HL-60 (cell line): Measurements from ENCODE around the gene ADAM12.

ENCODE experiments used
- DNase-seq, 2 experiments: peaks; one replicate each; pipeline ENCODE4 v3.0.0-alpha.2; 2010 to 2020; ENCODE audit warnings: low read depth in 1 of 2, low spot score in 1 of 2
- H3K27ac ChIP-seq: fragments of 250-450 bp; sonication (Bioruptor Pico); replicated peaks from 2 replicates; pipeline ENCODE4 v1.5.1; 2020; ENCODE audit warnings: mild to moderate bottlenecking, moderate library complexity
- H3K27me3 ChIP-seq: fragments of 250-450 bp; sonication (Bioruptor Pico); 2 replicates; pipeline ENCODE4 v1.5.1; 2021; ENCODE audit warnings: mild to moderate bottlenecking, moderate library complexity; ENCODE audit not compliant: insufficient read depth, poor library complexity, severe bottlenecking
- H3K4me3 ChIP-seq: replicated peaks from 2 replicates; pipeline ENCODE4 v1.5.1; 2011; ENCODE audit warnings: mild to moderate bottlenecking, control low read depth, low read length; ENCODE audit not compliant: insufficient read depth
- GABPA ChIP-seq: IDR thresholded peaks from 2 replicates; pipeline ENCODE4 v1.6.1; 2012; ENCODE audit warnings: low read depth
- POLR2AphosphoS5 ChIP-seq: IDR thresholded peaks from 2 replicates; pipeline ENCODE4 v1.6.1; 2012; ENCODE audit warnings: low read depth
- SPI1 ChIP-seq: IDR thresholded peaks from 2 replicates; pipeline ENCODE4 v1.6.1; 2012; ENCODE audit warnings: low read depth, mild to moderate bottlenecking, borderline replicate concordance
- TF ChIP-seq, protein P1 (sequence below): IDR thresholded peaks from 2 replicates; pipeline ENCODE4 v1.6.1; 2012; ENCODE audit warnings: low read depth; ENCODE audit not compliant: insufficient replicate concordance
- TF ChIP-seq, protein P2 (sequence below): IDR thresholded peaks from one replicate; pipeline ENCODE4 v1.5.1; 2011; ENCODE audit warnings: low read length, control low read depth, inconsistent platforms; ENCODE audit not compliant: insufficient read depth

The ADAM12 gene

DNA sequence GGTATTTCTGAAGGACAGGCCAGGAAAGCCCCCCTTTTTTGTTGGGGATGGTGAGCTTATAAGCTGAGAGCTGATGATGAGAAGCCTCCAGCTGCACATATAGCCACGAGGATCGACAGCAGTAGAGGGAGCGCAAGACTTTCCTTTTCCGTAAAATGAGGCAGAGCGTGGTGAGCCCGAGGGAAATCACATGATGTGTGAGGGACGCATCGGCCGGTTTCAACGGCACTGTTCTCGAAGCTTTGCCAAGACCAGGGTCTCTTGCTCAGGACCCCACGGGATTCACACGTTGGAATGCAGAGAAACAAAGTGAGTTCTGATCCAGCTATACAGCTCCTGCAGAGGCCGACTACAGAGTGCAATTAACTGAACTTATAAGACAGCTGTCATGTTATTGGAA lies 55.7 kb downstream of the ADAM12 start:
- no peak for DNase-seq
- H3K27me3 ChIP-seq, result no peaks in the 10 kb centered on the region
- H3K4me3 ChIP-seq, result no peak overlapping the region
- H3K27ac ChIP-seq, result no peak overlapping the region
- TF ChIP-seq, protein P1, sequence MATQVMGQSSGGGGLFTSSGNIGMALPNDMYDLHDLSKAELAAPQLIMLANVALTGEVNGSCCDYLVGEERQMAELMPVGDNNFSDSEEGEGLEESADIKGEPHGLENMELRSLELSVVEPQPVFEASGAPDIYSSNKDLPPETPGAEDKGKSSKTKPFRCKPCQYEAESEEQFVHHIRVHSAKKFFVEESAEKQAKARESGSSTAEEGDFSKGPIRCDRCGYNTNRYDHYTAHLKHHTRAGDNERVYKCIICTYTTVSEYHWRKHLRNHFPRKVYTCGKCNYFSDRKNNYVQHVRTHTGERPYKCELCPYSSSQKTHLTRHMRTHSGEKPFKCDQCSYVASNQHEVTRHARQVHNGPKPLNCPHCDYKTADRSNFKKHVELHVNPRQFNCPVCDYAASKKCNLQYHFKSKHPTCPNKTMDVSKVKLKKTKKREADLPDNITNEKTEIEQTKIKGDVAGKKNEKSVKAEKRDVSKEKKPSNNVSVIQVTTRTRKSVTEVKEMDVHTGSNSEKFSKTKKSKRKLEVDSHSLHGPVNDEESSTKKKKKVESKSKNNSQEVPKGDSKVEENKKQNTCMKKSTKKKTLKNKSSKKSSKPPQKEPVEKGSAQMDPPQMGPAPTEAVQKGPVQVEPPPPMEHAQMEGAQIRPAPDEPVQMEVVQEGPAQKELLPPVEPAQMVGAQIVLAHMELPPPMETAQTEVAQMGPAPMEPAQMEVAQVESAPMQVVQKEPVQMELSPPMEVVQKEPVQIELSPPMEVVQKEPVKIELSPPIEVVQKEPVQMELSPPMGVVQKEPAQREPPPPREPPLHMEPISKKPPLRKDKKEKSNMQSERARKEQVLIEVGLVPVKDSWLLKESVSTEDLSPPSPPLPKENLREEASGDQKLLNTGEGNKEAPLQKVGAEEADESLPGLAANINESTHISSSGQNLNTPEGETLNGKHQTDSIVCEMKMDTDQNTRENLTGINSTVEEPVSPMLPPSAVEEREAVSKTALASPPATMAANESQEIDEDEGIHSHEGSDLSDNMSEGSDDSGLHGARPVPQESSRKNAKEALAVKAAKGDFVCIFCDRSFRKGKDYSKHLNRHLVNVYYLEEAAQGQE, result no peak
- TF ChIP-seq, protein P2, sequence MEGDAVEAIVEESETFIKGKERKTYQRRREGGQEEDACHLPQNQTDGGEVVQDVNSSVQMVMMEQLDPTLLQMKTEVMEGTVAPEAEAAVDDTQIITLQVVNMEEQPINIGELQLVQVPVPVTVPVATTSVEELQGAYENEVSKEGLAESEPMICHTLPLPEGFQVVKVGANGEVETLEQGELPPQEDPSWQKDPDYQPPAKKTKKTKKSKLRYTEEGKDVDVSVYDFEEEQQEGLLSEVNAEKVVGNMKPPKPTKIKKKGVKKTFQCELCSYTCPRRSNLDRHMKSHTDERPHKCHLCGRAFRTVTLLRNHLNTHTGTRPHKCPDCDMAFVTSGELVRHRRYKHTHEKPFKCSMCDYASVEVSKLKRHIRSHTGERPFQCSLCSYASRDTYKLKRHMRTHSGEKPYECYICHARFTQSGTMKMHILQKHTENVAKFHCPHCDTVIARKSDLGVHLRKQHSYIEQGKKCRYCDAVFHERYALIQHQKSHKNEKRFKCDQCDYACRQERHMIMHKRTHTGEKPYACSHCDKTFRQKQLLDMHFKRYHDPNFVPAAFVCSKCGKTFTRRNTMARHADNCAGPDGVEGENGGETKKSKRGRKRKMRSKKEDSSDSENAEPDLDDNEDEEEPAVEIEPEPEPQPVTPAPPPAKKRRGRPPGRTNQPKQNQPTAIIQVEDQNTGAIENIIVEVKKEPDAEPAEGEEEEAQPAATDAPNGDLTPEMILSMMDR, result no peak
- TF ChIP-seq POLR2AphosphoS5 (no peak), SPI1 (no peak), GABPA (no peak)

DNA sequence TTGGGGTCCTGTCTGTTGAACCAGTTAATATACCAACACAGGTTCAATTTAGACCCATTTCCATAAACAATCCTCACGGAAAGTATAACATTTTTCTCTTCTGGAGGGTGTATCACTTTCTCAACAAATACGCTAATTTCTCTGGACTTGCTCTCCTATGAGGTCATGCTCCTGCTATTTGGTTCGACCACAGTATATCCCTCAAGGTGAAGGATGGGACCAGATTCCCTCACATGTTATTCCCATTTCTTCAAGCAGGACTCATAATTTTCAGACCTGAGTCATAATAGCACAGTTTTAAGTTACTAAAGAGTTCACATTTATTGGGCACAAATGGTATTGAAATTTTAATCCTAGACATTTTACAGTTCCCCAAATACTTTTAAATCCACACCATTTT lies 57.2 kb downstream of the ADAM12 start:
- DNase-seq, result no peak
- H3K27ac ChIP-seq, result no peak overlapping the region
- H3K4me3 ChIP-seq, result no peak overlapping the region
- TF ChIP-seq, protein P2, result no peak
- no peak for TF ChIP-seq GABPA
- no peaks in the 10 kb centered on the region for H3K27me3 ChIP-seq

DNA sequence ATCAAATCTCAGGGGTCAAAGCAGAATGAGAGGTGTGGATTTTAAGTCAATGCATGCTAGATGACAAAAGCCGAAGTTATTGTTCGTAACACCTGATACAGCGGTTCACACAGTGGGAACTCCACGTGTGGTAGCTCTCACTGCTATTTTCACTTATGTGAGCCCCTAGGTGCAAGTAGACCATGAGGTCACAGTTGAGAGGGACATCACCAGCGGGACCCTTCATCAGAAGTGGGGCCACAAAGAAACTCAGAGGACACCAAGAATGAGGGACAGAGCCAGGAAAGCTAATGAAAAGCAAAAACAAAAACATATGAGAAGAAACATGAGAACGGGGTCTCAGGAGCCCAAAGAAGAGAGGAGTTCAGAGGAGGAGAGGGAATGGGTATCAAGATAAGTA lies 63.5 kb downstream of the ADAM12 start:
- TF ChIP-seq SPI1 (no peak), GABPA (no peak), POLR2AphosphoS5 (no peak)
- TF ChIP-seq, protein P2, result no peak
- TF ChIP-seq, protein P1, result no peak
- no peak overlapping the region for H3K27ac ChIP-seq

DNA sequence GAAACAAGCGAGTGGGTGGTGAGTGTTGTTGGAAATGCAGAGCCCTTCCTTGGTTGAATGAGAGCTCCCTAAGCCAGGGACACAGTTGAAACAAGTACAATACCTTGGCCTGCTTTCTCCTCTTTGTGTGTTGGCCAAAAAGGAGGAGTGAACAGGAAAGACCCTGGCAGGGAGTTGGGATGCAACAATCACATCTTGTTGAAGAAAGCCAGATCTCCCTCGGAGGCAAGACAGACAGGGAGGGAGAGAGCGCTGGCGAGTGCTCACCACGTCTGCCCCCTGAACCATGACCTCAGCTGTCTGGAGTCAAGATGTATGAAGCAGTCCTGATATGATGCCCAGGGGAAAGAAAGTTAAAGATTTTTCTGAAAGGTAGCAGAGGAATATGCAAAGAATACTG lies 66.8 kb downstream of the ADAM12 start:
- no peak for DNase-seq

More for the DNA sequence above, 63.5 kb downstream of the ADAM12 start:
- DNase-seq, result no peak
- H3K4me3 ChIP-seq, result no peak overlapping the region
- H3K27me3 ChIP-seq, result no peaks in the 10 kb centered on the region

More for the DNA sequence above, 66.8 kb downstream of the ADAM12 start:
- no peak for TF ChIP-seq GABPA
- TF ChIP-seq, protein P1, result no peak
- no peak for TF ChIP-seq POLR2AphosphoS5
- TF ChIP-seq SPI1, result no peak
- TF ChIP-seq, protein P2, result no peak
- no peak overlapping the region for H3K4me3 ChIP-seq
- no peaks in the 10 kb centered on the region for H3K27me3 ChIP-seq
- no peak overlapping the region for H3K27ac ChIP-seq
